WTC11 (cell line): ENCODE data around the gene SLC7A8. TPM values are rescaled to one million over a fixed set of nuclear protein-coding genes. Genes with fewer than 3 reads are reported as not detected.
A peak's percentile ranks its signal among the peaks of the same experiment; 100 is the strongest.

Experiments
- ATAC-seq: fragments of 200-7000 bp; cut with Tn5 transposase; 2 replicates; pipeline ENCODE4 v1.10.0; 2021; ENCODE audit warnings: mild to moderate bottlenecking, moderate library complexity
- CTCF ChIA-PET: fragments of 300-600 bp; sonication (Branson Sonifier 250); formaldehyde crosslinking; loops from one replicate; lab custom pipeline; 2021; ENCODE audit warnings: antibody characterized with exemption; lab: Charles Lee
- POLR2A ChIA-PET: fragments of 350-600 bp; sonication (Branson Sonifier 250); formaldehyde crosslinking; loops from one replicate; lab custom pipeline; 2021; ENCODE audit warnings: antibody characterized with exemption; lab: Charles Lee
- DNase-seq: peaks from one replicate; pipeline ENCODE4 v3.0.0; 2021; ENCODE audit warnings: low spot score
- H3K27ac Mint-ChIP-seq: 2 replicates; pipeline ENCODE4 v1.8.0; 2021; ENCODE audit warnings: mixed read lengths
- H3K27me3 Mint-ChIP-seq: 2 replicates; pipeline ENCODE4 v1.8.0; 2021; ENCODE audit warnings: low read depth, mild to moderate bottlenecking, moderate library complexity, mixed read lengths
- H3K36me3 Mint-ChIP-seq: 2 replicates; pipeline ENCODE4 v1.8.0; 2021; ENCODE audit warnings: mixed read lengths
- H3K4me1 Mint-ChIP-seq: 2 replicates; pipeline ENCODE4 v1.8.0; 2022; ENCODE audit warnings: mixed read lengths
- H3K4me3 Mint-ChIP-seq: 2 replicates; pipeline ENCODE4 v1.8.0; 2021; ENCODE audit warnings: mild to moderate bottlenecking, moderate library complexity, mixed read lengths
- H3K9me3 Mint-ChIP-seq: 2 replicates; pipeline ENCODE4 v1.8.0; 2021; ENCODE audit warnings: mixed read lengths
- AFF4 ChIP-seq: sonication (generic); formaldehyde crosslinking; IDR thresholded peaks from 2 replicates; pipeline ENCODE4 v1.8.1; 2023; ENCODE audit warnings: mild to moderate bottlenecking, missing genetic modification reagents, borderline replicate concordance
- ARID4B ChIP-seq: sonication (generic); formaldehyde crosslinking; IDR thresholded peaks from 2 replicates; pipeline ENCODE4 v1.8.0; 2023; ENCODE audit warnings: missing genetic modification reagents, mild to moderate bottlenecking, borderline replicate concordance
- CBFB ChIP-seq: sonication (generic); formaldehyde crosslinking; IDR thresholded peaks from 2 replicates; pipeline ENCODE4 v1.8.1; 2022; ENCODE audit warnings: mild to moderate bottlenecking, low read depth, missing genetic modification reagents
- E2F4 ChIP-seq: sonication (generic); formaldehyde crosslinking; IDR thresholded peaks from 2 replicates; pipeline ENCODE4 v1.8.1; 2022; ENCODE audit warnings: low read depth, mild to moderate bottlenecking, moderate library complexity, missing genetic modification reagents, borderline replicate concordance
- ELF4 ChIP-seq: sonication (generic); formaldehyde crosslinking; IDR thresholded peaks from 2 replicates; pipeline ENCODE4 v1.8.1; 2022; ENCODE audit warnings: low read depth, mild to moderate bottlenecking, moderate library complexity, missing genetic modification reagents
- EMX1 ChIP-seq: fragments of 250-450 bp; sonication (Bioruptor Pico); IDR thresholded peaks from 2 replicates; pipeline ENCODE4 v1.8.0; 2021; ENCODE audit warnings: mild to moderate bottlenecking
- NFE2L1 ChIP-seq: sonication (generic); formaldehyde crosslinking; IDR thresholded peaks from 2 replicates; pipeline ENCODE4 v1.8.1; 2023; ENCODE audit warnings: missing genetic modification reagents
- SMAD3 ChIP-seq: sonication (generic); formaldehyde crosslinking; IDR thresholded peaks from 2 replicates; pipeline ENCODE4 v1.8.0; 2022; ENCODE audit warnings: missing genetic modification reagents, mild to moderate bottlenecking, borderline replicate concordance
- SOX15 ChIP-seq: fragments of 250-450 bp; sonication (Bioruptor Pico); IDR thresholded peaks from 2 replicates; pipeline ENCODE4 v1.9.0; 2021; ENCODE audit warnings: mild to moderate bottlenecking
- ZSCAN18 ChIP-seq: fragments of 250-450 bp; sonication (Bioruptor Pico); IDR thresholded peaks from 2 replicates; pipeline ENCODE4 v2.1.2; 2022; ENCODE audit warnings: mild to moderate bottlenecking, moderate library complexity
- total RNA-seq: library from RNA; stranded (reverse); gene quantifications from 3 replicates; pipeline ENCODE4 v1.2.3, GENCODE V29; 2021
- TF ChIP-seq, protein P1 (sequence below): fragments of 200-600 bp; IDR thresholded peaks from 2 replicates; pipeline ENCODE4 v1.8.0; 2022; ENCODE audit warnings: antibody characterized with exemption
- TF ChIP-seq, protein P2 (sequence below): fragments of 250-450 bp; sonication (Bioruptor Pico); IDR thresholded peaks from 2 replicates; pipeline ENCODE4 v1.9.0; 2021; ENCODE audit warnings: moderate library complexity, mild to moderate bottlenecking, inconsistent platforms, borderline replicate concordance
- TF ChIP-seq, protein P3 (sequence below): fragments of 250-450 bp; sonication (Bioruptor Pico); conservative IDR thresholded peaks from 2 replicates; pipeline ENCODE4 v1.9.0; 2021; ENCODE audit warnings: mild to moderate bottlenecking

The SLC7A8 gene
- total RNA-seq, 1 experiment from 2014 or later, result 207 TPM

DNA sequence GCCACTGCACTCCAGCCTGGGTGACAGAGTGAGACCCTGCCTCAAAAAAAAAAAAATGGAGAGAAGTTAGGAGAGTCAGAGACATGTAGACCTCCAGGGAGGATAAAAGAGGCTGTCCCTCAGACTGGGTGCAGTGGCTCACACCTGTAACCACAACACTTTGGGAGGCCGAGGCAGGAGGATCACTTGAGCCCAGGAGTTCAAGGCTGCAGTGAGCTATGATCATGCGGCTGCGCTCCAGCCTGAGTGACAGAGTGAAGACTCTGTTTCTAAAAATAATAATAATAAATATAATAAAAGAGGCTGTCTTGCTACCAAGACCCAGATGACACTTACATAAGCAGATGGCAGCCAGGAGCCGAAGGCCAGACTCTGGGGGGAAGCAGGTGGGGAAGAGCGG lies 18.5 kb downstream of the SLC7A8 start:
- no peaks in the 10 kb centered on the region for H3K9me3 Mint-ChIP-seq
- TF ChIP-seq NFE2L1 (CRISPR knock-in tag) (no peak), ARID4B (no peak), E2F4 (CRISPR knock-in tag) (no peak), CBFB (no peak), ZSCAN18 (CRISPR knock-in tag) (no peak), EMX1 (CRISPR knock-in tag) (no peak)
- TF ChIP-seq, protein P1, sequence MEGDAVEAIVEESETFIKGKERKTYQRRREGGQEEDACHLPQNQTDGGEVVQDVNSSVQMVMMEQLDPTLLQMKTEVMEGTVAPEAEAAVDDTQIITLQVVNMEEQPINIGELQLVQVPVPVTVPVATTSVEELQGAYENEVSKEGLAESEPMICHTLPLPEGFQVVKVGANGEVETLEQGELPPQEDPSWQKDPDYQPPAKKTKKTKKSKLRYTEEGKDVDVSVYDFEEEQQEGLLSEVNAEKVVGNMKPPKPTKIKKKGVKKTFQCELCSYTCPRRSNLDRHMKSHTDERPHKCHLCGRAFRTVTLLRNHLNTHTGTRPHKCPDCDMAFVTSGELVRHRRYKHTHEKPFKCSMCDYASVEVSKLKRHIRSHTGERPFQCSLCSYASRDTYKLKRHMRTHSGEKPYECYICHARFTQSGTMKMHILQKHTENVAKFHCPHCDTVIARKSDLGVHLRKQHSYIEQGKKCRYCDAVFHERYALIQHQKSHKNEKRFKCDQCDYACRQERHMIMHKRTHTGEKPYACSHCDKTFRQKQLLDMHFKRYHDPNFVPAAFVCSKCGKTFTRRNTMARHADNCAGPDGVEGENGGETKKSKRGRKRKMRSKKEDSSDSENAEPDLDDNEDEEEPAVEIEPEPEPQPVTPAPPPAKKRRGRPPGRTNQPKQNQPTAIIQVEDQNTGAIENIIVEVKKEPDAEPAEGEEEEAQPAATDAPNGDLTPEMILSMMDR, result no peak
- H3K4me3 Mint-ChIP-seq, result no peak overlapping the region
- no peak overlapping the region for H3K27ac Mint-ChIP-seq
- ATAC-seq (no peak), DNase-seq (no peak)
- H3K4me1 Mint-ChIP-seq, result peaks cover 32% of the 10 kb centered on the region
- ChIA-PET CTCF (interaction anchor here (2.3 to 6.2 kb wide), 2 partner anchors 11 to 44 kb away, joined by 8 to 49 read pairs; no protein-coding TSS in a partner anchor), POLR2A (interaction anchor here (0.6 kb wide), 1 partner anchor 142 kb away, joined by 6 read pairs; the partner anchor contains the start of gene BCL2L2)
- no peaks in the 10 kb centered on the region for H3K27me3 Mint-ChIP-seq
- peaks cover 44% of the 10 kb centered on the region for H3K36me3 Mint-ChIP-seq

DNA sequence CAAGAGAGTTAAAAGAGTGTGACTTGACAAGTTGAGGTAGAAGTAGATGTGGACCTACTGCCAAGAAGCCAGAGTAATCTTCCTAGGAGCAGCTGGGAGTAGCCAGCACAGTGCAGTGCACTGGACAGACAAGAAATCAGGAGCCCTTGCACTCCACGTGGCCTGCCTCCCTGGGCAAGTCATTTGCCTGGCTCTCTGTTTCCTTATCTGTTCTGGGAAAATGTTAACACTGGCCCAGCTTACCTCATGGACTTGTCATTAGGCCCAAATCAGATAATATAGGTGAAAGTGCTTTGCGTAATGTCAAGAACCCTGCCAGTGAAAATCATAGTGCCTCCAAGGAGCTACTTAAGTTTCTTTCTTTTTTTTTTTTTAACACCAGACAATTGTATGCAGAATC lies 19.2 kb downstream of the SLC7A8 start:
- POLR2A ChIA-PET, result interaction anchor here (0.6 kb wide), 1 partner anchor 143 kb away, joined by 6 read pairs; the partner anchor contains the start of gene BCL2L2
- peaks cover 39% of the 10 kb centered on the region for H3K4me1 Mint-ChIP-seq
- no peak for DNase-seq
- no peaks in the 10 kb centered on the region for H3K9me3 Mint-ChIP-seq
- peak overlapping the region; percentile 26; the same call in 1 of the 2 replicates for H3K27ac Mint-ChIP-seq
- no peak for TF ChIP-seq SOX15 (CRISPR knock-in tag)
- no peak for TF ChIP-seq ELF4 (CRISPR knock-in tag)
- no peak for TF ChIP-seq SMAD3 (CRISPR knock-in tag)
- no peak for TF ChIP-seq AFF4 (CRISPR knock-in tag)
- TF ChIP-seq, protein P2, sequence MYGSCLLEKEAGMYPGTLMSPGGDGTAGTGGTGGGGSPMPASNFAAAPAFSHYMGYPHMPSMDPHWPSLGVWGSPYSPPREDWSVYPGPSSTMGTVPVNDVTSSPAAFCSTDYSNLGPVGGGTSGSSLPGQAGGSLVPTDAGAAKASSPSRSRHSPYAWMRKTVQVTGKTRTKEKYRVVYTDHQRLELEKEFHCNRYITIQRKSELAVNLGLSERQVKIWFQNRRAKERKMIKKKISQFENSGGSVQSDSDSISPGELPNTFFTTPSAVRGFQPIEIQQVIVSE (CRISPR knock-in tag), result no peak
- TF ChIP-seq, protein P3, sequence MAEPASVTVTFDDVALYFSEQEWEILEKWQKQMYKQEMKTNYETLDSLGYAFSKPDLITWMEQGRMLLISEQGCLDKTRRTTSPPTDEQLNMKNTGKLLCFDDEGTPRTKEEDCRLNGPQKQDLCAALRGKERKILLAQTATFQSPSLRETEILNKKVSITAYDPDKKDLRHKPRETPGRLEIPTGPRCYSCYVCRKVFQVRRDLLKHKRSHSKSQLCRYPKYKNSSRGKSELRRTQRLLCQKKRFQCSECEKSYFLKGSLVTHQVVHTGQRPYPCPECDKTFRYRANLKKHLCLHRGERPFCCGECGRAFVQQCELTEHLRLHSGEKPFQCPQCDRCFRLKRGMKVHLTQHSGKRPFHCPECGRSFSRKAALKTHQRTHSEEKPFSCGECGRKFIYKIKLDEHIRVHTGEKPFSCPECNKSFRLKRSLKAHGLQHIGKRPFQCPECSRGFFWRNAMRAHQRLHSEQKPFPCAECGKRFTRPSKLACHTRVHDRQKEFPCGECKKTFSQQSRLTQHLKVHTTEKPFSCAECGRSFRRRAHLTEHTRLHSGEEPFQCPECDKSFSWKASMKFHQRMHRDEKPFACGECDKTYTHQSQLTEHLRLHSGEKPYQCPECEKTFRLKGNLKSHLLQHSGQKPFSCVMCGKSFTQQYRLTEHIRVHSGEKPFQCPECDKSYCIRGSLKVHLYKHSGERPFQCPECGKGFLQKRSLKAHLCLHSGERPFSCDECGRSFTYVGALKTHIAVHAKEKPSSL (CRISPR knock-in tag), result no peak
- no peak overlapping the region for H3K4me3 Mint-ChIP-seq
- peaks cover 47% of the 10 kb centered on the region for H3K36me3 Mint-ChIP-seq
- no peak for ATAC-seq
- CTCF ChIA-PET, result interaction anchor here (1.3 to 6.2 kb wide), 3 partner anchors 12 to 95 kb away, joined by 3 to 49 read pairs (median 8); no protein-coding TSS in a partner anchor
- no peaks in the 10 kb centered on the region for H3K27me3 Mint-ChIP-seq
